Activated B cell treated with CpG ODN at 0.5 μM for 24 hours (primary cell): ENCODE data around the gene HBB. TPM values are rescaled to one million over a fixed set of nuclear protein-coding genes. Genes with fewer than 3 reads are reported as not detected.

ENCODE experiments used
- ATAC-seq: fragments of 200-7000 bp; cut with Tn5 transposase; one replicate; pipeline ENCODE4 v1.10.0; 2021; ENCODE audit warnings: low read depth, mild to moderate bottlenecking, moderate library complexity
- CTCF ChIA-PET: fragments of 350-600 bp; sonication (Branson Sonifier 250); formaldehyde crosslinking; loops from one replicate; lab custom pipeline; 2021; ENCODE audit warnings: antibody characterized with exemption; lab: Charles Lee
- POLR2A ChIA-PET: fragments of 350-600 bp; sonication (Branson Sonifier 250); formaldehyde crosslinking; loops from one replicate; lab custom pipeline; 2021; ENCODE audit warnings: antibody characterized with exemption; lab: Charles Lee
- DNase-seq: peaks from one replicate; pipeline ENCODE4 v3.0.0; 2022
- H3K27ac Mint-ChIP-seq: one replicate; pipeline ENCODE4 v1.8.0; 2020; ENCODE audit warnings: mixed read lengths
- H3K27me3 Mint-ChIP-seq: one replicate; pipeline ENCODE4 v1.8.0; 2021; ENCODE audit warnings: mixed read lengths
- H3K36me3 Mint-ChIP-seq: one replicate; pipeline ENCODE4 v1.8.0; 2021; ENCODE audit warnings: low read depth, mixed read lengths
- H3K4me1 Mint-ChIP-seq: one replicate; pipeline ENCODE4 v1.8.0; 2021; ENCODE audit warnings: mixed read lengths
- H3K4me3 Mint-ChIP-seq: one replicate; pipeline ENCODE4 v1.8.0; 2020; ENCODE audit warnings: mild to moderate bottlenecking, mixed read lengths
- H3K9me3 Mint-ChIP-seq: one replicate; pipeline ENCODE4 v1.8.0; 2020; ENCODE audit warnings: mixed read lengths
- CTCF ChIP-seq: fragments of 200-600 bp; IDR thresholded peaks from one replicate; pipeline ENCODE4 v1.8.0; 2022; ENCODE audit warnings: antibody characterized with exemption, mild to moderate bottlenecking
- intact Hi-C: fragments of 100-400 bp; cut with micrococcal nuclease; formaldehyde crosslinking; loops from one replicate; pipeline ENCODE4 v1.15.1; 2024
- total RNA-seq: library from RNA; stranded (reverse); gene quantifications from 2 replicates; pipeline ENCODE4 v1.2.3, GENCODE V29; 2022

HBB gene
- total RNA-seq, 1 donor from 2014 or later = 147 TPM

DNA sequence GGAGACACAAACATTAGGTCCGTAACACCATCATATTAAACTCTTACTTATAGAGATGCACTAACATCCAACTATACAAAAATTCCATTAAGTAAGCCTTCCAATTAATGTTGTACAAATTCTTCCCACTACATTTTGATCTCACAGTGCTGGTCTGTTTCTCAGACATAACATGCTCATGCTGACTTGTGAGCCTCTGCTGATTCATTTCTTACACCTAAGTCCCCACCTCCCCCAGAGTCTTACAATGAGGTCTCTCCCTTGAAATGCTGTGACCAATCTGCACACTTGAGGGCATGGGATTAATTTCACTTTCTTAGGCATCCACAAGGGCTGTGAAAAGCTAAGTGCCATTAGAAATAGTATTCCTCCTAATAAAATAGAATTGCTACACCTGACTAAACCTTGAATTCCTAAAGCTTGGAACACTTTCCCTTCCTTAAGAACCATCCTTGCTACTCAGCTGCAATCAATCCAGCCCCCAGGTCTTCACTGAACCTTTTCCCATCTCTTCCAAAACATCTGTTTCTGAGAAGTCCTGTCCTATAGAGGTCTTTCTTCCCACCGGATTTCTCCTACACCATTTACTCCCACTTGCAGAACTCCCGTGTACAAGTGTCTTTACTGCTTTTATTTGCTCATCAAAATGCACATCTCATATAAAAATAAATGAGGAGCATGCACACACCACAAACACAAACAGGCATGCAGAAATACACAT, 20.8 kb upstream of the HBB start:
- H3K27ac Mint-ChIP-seq = no peak overlapping the region
- intact Hi-C loops = no loop called here
- CTCF ChIA-PET = no interaction called here
- H3K4me3 Mint-ChIP-seq = no peak overlapping the region
- peaks cover 3% of the 10 kb centered on the region for H3K27me3 Mint-ChIP-seq
- POLR2A ChIA-PET = no interaction called here
- H3K36me3 Mint-ChIP-seq = no peaks in the 10 kb centered on the region
- no peak for DNase-seq
- no peak for TF ChIP-seq CTCF
- no peaks in the 10 kb centered on the region for H3K4me1 Mint-ChIP-seq
- no peak for ATAC-seq
- no peaks in the 10 kb centered on the region for H3K9me3 Mint-ChIP-seq

DNA sequence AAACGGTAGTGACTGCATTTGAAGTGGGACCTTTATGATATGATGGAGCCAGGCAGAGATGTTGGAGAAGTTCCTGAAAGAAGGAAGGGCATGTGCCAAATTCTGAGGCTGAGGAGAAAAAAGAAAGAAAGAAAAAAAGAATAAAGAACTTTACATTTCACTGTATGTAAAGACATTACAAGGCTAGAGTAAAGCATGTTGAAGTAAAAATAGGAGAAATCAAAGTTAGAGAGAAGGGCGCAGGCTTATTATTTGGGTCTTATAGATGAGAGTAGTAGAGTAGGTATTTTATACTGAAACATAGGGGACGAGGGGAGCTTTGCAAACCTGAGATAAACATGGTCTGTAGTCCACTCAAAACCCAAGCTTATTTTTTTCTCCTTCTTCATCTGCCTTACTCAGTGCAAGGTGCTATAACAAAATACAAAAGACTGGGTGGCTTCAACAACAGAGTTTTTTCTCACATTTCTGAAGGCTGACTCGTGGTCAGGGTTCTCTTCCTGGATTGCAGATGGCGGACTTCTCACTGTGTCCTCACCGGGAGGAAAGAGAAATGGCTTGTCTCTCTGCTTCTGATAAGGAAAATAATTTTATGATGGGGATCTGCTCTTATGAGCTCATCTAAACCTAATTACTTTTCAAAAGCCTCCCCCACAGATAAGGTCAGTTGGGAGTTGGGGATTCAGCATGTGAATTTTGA, 20.1 kb upstream of the HBB start:
- TF ChIP-seq CTCF = no peak
- H3K9me3 Mint-ChIP-seq = no peaks in the 10 kb centered on the region
- DNase-seq (no peak), ATAC-seq (no peak)
- intact Hi-C loops = no loop called here
- H3K4me1 Mint-ChIP-seq = no peaks in the 10 kb centered on the region
- no peak overlapping the region for H3K4me3 Mint-ChIP-seq
- POLR2A ChIA-PET = no interaction called here
- no peaks in the 10 kb centered on the region for H3K36me3 Mint-ChIP-seq
- CTCF ChIA-PET = no interaction called here
- peaks cover 3% of the 10 kb centered on the region for H3K27me3 Mint-ChIP-seq
- no peak overlapping the region for H3K27ac Mint-ChIP-seq

- H3K4me1 Mint-ChIP-seq = no peaks in the 10 kb centered on the region
- DNase-seq (no peak), ATAC-seq (no peak)
- no peaks in the 10 kb centered on the region for H3K9me3 Mint-ChIP-seq
- no peaks in the 10 kb centered on the region for H3K36me3 Mint-ChIP-seq
- no peak overlapping the region for H3K27ac Mint-ChIP-seq
- H3K4me3 Mint-ChIP-seq = no peak overlapping the region
- H3K27me3 Mint-ChIP-seq = peaks cover 3% of the 10 kb centered on the region
- no peak for TF ChIP-seq CTCF
- ChIA-PET POLR2A (no interaction called here), CTCF (no interaction called here)
- intact Hi-C loops = no loop called here
Observed at GRCh38 chr11:5245155-5245554, 18.3 kb upstream of the HBB start.

- Mint-ChIP-seq H3K4me3 (no peak overlapping the region), H3K9me3 (no peaks in the 10 kb centered on the region), H3K27me3 (peaks cover 5% of the 10 kb centered on the region), H3K36me3 (no peaks in the 10 kb centered on the region), H3K27ac (no peak overlapping the region), H3K4me1 (no peaks in the 10 kb centered on the region)
- ChIA-PET CTCF (no interaction called here), POLR2A (no interaction called here)
- DNase-seq (no peak), ATAC-seq (no peak)
- TF ChIP-seq CTCF = no peak
- intact Hi-C loops = no loop called here
Observed at GRCh38 chr11:5243816-5244180, 16.9 kb upstream of the HBB start.

DNA sequence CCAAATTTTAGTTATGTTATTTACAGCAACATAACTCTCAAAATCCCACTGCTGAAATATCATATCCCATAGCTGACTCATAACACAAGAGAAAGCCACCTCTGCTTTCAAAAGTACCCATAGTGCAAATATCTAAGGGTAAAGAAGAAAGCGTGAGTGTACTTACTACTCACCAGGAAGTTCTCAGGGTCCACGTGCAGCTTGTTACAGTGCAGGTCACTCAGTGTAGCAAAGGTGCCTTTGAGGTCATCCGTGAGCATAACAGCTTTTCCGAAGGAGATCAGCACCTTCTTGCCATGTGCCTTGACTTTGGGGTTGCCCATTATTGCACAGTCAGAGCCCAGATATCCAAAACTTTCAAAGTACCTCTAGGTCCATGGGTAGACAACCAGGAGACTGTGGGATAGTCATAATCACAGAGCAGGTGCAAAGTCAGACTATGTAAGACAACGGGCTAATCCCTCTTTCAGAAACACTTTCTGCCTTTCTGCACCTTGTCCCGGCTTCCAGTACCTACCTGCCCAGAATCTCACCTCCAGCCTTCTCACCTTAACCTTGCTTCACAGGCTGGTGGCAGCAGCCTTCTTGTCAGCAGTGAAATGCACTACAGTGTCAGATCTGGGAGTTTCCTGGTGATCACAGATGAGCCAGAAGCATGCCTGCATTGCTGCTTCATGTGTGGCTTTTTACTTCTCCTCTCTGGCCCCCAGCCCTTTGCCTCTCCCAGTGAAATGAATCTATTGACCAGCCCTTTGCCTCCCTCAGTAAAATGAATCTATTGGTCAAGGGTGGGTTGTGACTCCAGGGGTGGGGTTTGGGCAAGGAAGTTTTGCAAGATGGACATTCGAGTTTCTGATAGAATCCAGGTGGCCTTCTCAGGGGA, 16.3 kb upstream of the HBB start:
- no peaks in the 10 kb centered on the region for H3K9me3 Mint-ChIP-seq
- H3K4me3 Mint-ChIP-seq = no peak overlapping the region
- TF ChIP-seq CTCF = no peak
- CTCF ChIA-PET = no interaction called here
- H3K36me3 Mint-ChIP-seq = no peaks in the 10 kb centered on the region
- intact Hi-C loops = no loop called here
- H3K27me3 Mint-ChIP-seq = peaks cover 5% of the 10 kb centered on the region
- POLR2A ChIA-PET = no interaction called here
- no peak for DNase-seq
- H3K4me1 Mint-ChIP-seq = no peaks in the 10 kb centered on the region
- H3K27ac Mint-ChIP-seq = no peak overlapping the region
- no peak for ATAC-seq
